Fibroblast of villous mesenchyme (primary cell): ENCODE measurements around the gene SLC7A11. TPM values are rescaled to one million over a fixed set of nuclear protein-coding genes. Genes with fewer than 3 reads are reported as not detected.

Source experiments
- DNase-seq: peaks from one replicate; pipeline ENCODE4 v3.0.0-alpha.2; 2010; ENCODE audit warnings: low read depth
- H3K4me3 ChIP-seq: 2 replicates; pipeline ENCODE4 v1.5.1; 2011; ENCODE audit warnings: low read depth, mild to moderate bottlenecking, low read length
- total RNA-seq: library from RNA; depleted of rRNA; stranded (reverse); fragments of >200 nt; gene quantifications from 2 replicates; pipeline ENCODE4 v1.2.3, GENCODE V29; 2012
- TF ChIP-seq, protein P1 (sequence below): IDR thresholded peaks from 2 replicates; pipeline ENCODE4 v1.5.1; 2012; ENCODE audit warnings: low read depth, mild to moderate bottlenecking, low read length; ENCODE audit not compliant: insufficient read depth

SLC7A11 gene
- 74.1 and 94.1 TPM in 2 replicates for total RNA-seq

GRCh38 chr4:138242076-138242833, at the start of gene SLC7A11:
TSS of gene SLC7A11 (minus strand) at chr4:138242349. CDS start at chr4:138242069, 280 bp downstream.
- TF ChIP-seq, protein P1, sequence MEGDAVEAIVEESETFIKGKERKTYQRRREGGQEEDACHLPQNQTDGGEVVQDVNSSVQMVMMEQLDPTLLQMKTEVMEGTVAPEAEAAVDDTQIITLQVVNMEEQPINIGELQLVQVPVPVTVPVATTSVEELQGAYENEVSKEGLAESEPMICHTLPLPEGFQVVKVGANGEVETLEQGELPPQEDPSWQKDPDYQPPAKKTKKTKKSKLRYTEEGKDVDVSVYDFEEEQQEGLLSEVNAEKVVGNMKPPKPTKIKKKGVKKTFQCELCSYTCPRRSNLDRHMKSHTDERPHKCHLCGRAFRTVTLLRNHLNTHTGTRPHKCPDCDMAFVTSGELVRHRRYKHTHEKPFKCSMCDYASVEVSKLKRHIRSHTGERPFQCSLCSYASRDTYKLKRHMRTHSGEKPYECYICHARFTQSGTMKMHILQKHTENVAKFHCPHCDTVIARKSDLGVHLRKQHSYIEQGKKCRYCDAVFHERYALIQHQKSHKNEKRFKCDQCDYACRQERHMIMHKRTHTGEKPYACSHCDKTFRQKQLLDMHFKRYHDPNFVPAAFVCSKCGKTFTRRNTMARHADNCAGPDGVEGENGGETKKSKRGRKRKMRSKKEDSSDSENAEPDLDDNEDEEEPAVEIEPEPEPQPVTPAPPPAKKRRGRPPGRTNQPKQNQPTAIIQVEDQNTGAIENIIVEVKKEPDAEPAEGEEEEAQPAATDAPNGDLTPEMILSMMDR, result no peak
- H3K4me3 ChIP-seq, result peak within 1 kb of the TSS; percentile 70
- DNase-seq, result peak; percentile 99

DNA sequence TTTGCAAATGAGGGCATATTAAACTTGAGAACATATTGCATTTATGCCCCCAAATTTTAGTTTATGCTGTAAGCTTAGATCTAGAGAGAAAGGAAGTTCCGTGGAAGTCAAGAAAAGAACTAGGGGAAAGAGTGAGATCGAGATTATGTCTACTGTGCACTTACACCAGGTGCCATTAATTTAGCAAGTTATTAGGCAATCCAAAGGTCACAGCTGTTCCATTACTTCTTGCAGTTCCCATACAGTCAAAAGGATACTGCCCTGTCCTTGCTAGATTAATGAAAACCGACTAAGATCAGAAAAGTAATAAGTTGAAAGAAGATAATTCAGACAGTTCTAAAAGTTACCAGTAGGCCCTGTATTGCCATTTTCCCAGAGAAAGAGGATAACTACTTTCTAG, 49.3 kb upstream of the SLC7A11 start:
- TF ChIP-seq, protein P1, result no peak
- peak; percentile 63 for DNase-seq
- no peak overlapping the region for H3K4me3 ChIP-seq

DNA sequence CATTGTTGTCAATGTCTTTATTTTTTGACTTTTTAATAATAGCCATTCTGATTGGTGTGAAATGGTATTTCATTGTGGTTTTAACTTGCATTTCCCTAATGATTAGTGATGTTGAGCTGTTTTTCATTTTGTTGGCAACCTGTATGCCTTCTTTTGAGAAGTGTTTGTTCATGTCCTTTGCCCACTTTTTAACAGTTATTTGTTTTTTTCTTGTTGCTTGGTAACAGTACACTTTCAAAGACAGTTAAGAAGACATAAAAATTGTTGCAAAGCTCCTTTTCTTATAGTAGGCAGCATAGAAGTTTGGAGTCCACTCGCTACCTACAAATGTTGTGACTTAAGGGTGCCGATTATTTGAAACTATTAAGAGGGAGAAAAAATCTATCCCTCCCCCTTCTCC, 48.7 kb upstream of the SLC7A11 start:
- TF ChIP-seq, protein P1, result no peak
- no peak for DNase-seq
- no peak overlapping the region for H3K4me3 ChIP-seq

- H3K4me3 ChIP-seq, result no peak overlapping the region
- TF ChIP-seq, protein P1, result no peak
- no peak for DNase-seq
Measured at GRCh38 chr4:138279286-138279685, 37.1 kb upstream of the SLC7A11 start.

DNA sequence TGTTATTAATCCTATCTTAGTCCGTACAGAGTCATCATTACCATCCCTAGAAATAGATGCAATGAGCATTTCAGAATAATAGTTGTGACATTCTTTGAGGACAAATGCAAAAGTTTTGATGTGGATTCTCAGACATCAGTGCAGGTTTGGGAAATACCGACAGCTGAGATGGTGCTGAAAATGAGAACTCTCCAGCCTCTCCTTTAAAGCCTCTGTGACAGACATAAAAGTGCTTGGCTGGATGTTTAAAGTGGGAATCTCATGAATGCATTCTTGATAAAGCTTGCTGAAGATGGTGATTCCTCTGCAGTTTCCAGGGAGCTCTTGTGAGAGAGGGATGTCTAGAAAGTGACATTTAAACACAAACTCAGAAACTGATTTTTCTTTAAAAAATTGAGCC, 35.0 kb upstream of the SLC7A11 start:
- TF ChIP-seq, protein P1, result no peak
- DNase-seq, result no peak

DNA sequence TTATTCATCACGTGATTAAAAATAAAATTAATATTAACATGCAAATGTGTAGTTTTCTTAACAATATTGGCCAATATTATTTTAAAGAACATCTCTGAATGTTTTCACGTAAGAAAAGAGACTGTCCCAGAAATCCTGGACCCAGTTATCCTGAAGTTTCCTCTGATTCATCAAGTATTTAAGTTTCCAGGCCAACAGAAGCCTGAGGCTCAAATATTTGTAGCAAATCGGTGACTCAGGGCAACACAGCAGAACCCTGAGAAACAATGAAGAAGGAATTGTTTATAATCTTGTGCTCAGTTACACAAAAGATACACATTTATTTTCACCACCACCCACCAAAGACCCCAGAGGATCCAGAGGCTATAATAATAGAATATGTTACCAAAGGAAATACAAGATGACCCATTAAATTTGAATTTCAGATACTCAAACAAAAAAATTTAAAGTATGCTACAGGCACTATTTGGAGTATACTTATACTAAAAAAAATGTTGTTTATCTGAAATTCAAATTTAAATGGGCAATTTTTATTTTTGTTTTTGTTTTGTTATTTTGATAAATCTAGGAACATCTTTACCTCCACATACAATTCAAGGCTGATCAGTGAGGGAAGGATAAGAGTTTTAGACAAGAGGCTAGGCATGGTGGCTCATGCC, 33.9 kb upstream of the SLC7A11 start:
- H3K4me3 ChIP-seq, result no peak overlapping the region
- DNase-seq, result peak; percentile 77
- TF ChIP-seq, protein P1, result no peak

More for the DNA sequence above, 35.0 kb upstream of the SLC7A11 start:
- H3K4me3 ChIP-seq, result no peak overlapping the region
